ENCODE results near the gene LLPH.

The LLPH gene

DNA sequence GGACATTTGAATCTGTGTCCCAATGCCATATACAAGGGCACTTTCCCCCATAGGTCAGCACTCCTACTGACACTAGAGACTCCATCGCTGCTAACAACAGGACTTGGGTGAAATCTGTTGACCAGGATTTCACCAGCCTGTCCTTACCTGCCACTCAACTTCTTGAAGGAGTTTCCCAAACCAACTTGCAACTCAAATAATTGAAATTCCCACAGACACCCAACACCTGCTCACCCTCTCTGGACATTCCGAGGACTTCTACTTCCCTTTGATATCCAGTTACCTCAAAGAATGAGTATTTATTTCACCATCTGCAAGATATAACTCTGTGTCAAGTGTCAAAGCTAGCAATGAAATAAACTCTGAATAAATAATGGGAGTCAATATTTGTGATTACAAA lies 44.6 kb downstream of the LLPH start:
- Histone ChIP-seq H3K4me1 (ENCODE audit: insufficient read depth, low read length) (no peaks in the 10 kb centered on the region), H3K27me3 (ENCODE audit: control insufficient read depth in 1 of 2, insufficient read depth in 2 of 2, low read length in 2 of 2) (no peaks in the 10 kb centered on the region), H3K36me3 (ENCODE audit: insufficient read depth, low read length) (no peaks in the 10 kb centered on the region), H3K9me3 (ENCODE audit: low read length) (no peaks in the 10 kb centered on the region), H3K9ac (ENCODE audit: low read length) (no peak overlapping the region), H3K27ac (ENCODE audit: low read depth, low read length) (no peak overlapping the region), H3K4me3 (ENCODE audit: low read depth in 1 of 2, low read length in 2 of 2) (no peak overlapping the region)

- Histone ChIP-seq H3K4me3 (ENCODE audit: low read depth in 1 of 2, low read length in 2 of 2) (no peak overlapping the region), H3K9me3 (ENCODE audit: low read length) (no peaks in the 10 kb centered on the region), H3K36me3 (ENCODE audit: insufficient read depth, low read length) (no peaks in the 10 kb centered on the region), H3K27me3 (ENCODE audit: control insufficient read depth in 1 of 2, insufficient read depth in 2 of 2, low read length in 2 of 2) (no peaks in the 10 kb centered on the region), H3K9ac (ENCODE audit: low read length) (no peak overlapping the region), H3K27ac (ENCODE audit: low read depth, low read length) (no peak overlapping the region), H3K4me1 (ENCODE audit: insufficient read depth, low read length) (no peaks in the 10 kb centered on the region)
These were observed 45.3 kb downstream of the LLPH start for GRCh38 chr12:66085213-66085612.

DNA sequence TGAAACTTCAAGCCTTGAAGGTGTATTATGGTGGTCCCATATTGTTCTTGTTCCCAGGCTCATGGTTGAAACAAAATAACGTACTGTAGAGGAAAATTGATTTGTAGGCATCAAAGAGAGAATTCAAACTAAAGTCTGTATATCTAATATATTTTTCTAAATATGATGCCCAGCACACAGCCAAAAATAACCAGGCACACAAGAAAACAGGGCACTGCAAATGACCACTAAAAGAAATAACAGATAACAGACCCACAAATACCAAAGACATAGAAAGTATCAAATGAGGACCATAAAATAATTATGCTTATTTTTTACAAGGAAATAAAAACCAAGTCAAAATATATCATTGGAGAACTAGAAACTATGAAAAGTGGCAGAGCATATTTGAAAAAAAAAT lies 46.8 kb downstream of the LLPH start:
- Histone ChIP-seq H3K27me3 (ENCODE audit: control insufficient read depth in 1 of 2, insufficient read depth in 2 of 2, low read length in 2 of 2) (no peaks in the 10 kb centered on the region), H3K36me3 (ENCODE audit: insufficient read depth, low read length) (no peaks in the 10 kb centered on the region), H3K4me3 (ENCODE audit: low read depth in 1 of 2, low read length in 2 of 2) (no peak overlapping the region), H3K9ac (ENCODE audit: low read length) (no peak overlapping the region), H3K27ac (ENCODE audit: low read depth, low read length) (no peak overlapping the region), H3K9me3 (ENCODE audit: low read length) (no peaks in the 10 kb centered on the region), H3K4me1 (ENCODE audit: insufficient read depth, low read length) (no peaks in the 10 kb centered on the region)

DNA sequence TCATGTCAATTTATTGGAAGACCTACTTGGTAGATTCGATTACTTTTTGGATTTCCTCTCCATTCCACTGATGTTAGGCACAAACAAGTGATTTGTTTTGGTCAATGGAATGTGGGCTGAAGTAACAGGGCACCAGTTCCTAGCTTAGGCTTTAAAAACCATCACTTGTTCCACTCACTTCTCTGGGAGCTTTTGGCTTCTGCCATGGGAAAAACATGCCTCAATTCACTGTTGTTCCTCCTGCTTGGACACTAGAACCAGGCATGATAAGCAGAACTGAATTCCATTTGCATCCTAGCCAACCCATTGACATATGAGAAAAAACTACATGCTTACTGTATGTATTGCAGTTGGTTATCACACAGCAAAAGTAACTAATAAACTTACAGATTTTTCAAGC lies 47.8 kb downstream of the LLPH start:
- Histone ChIP-seq H3K9me3 (ENCODE audit: low read length) (no peaks in the 10 kb centered on the region), H3K36me3 (ENCODE audit: insufficient read depth, low read length) (no peaks in the 10 kb centered on the region), H3K9ac (ENCODE audit: low read length) (no peak overlapping the region), H3K4me3 (ENCODE audit: low read depth in 1 of 2, low read length in 2 of 2) (no peak overlapping the region), H3K27ac (ENCODE audit: low read depth, low read length) (no peak overlapping the region), H3K27me3 (ENCODE audit: control insufficient read depth in 1 of 2, insufficient read depth in 2 of 2, low read length in 2 of 2) (no peaks in the 10 kb centered on the region), H3K4me1 (ENCODE audit: insufficient read depth, low read length) (no peaks in the 10 kb centered on the region)

- Histone ChIP-seq H3K27ac (ENCODE audit: low read depth, low read length) (no peak overlapping the region), H3K9me3 (ENCODE audit: low read length) (no peaks in the 10 kb centered on the region), H3K4me1 (ENCODE audit: insufficient read depth, low read length) (no peaks in the 10 kb centered on the region), H3K4me3 (ENCODE audit: low read depth in 1 of 2, low read length in 2 of 2) (no peak overlapping the region), H3K27me3 (ENCODE audit: control insufficient read depth in 1 of 2, insufficient read depth in 2 of 2, low read length in 2 of 2) (no peaks in the 10 kb centered on the region), H3K36me3 (ENCODE audit: insufficient read depth, low read length) (no peaks in the 10 kb centered on the region), H3K9ac (ENCODE audit: low read length) (no peak overlapping the region)
These were observed 49.8 kb downstream of the LLPH start for GRCh38 chr12:66080791-66081190.

GRCh38 chr12:66077542-66077941 lies 53.0 kb downstream of the LLPH start:
- Histone ChIP-seq H3K36me3 (ENCODE audit: insufficient read depth, low read length) (no peaks in the 10 kb centered on the region), H3K9me3 (ENCODE audit: low read length) (no peaks in the 10 kb centered on the region), H3K9ac (ENCODE audit: low read length) (no peak overlapping the region), H3K4me3 (ENCODE audit: low read depth in 1 of 2, low read length in 2 of 2) (no peak overlapping the region), H3K27me3 (ENCODE audit: control insufficient read depth in 1 of 2, insufficient read depth in 2 of 2, low read length in 2 of 2) (no peaks in the 10 kb centered on the region), H3K4me1 (ENCODE audit: insufficient read depth, low read length) (no peaks in the 10 kb centered on the region), H3K27ac (ENCODE audit: low read depth, low read length) (no peak overlapping the region)

DNA sequence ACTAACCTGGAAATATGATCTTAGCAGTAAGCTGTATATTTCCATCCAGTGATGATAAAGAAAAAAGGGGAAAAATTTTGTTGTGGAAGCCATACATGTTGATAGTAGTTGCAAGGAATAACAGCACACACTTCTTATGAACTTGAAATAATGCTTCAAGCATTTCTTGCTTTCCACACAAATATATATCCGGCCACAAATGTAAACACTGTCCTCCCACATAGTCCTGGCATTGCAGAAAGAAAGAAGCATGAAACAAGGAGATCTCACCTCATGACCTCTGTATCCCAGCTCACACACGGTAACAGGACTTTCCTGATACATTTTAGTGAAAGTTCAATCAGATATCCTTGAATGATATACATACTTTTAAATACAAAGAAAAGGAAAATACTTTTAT lies 56.0 kb downstream of the LLPH start:
- Histone ChIP-seq H3K4me3 (ENCODE audit: low read depth in 1 of 2, low read length in 2 of 2) (no peak overlapping the region), H3K27ac (ENCODE audit: low read depth, low read length) (no peak overlapping the region), H3K9ac (ENCODE audit: low read length) (no peak overlapping the region), H3K9me3 (ENCODE audit: low read length) (no peaks in the 10 kb centered on the region), H3K4me1 (ENCODE audit: insufficient read depth, low read length) (no peaks in the 10 kb centered on the region), H3K27me3 (ENCODE audit: control insufficient read depth in 1 of 2, insufficient read depth in 2 of 2, low read length in 2 of 2) (no peaks in the 10 kb centered on the region), H3K36me3 (ENCODE audit: insufficient read depth, low read length) (no peaks in the 10 kb centered on the region)

GRCh38 chr12:66072566-66072965 lies 58.0 kb downstream of the LLPH start:
- Histone ChIP-seq H3K4me3 (ENCODE audit: low read depth in 1 of 2, low read length in 2 of 2) (no peak overlapping the region), H3K4me1 (ENCODE audit: insufficient read depth, low read length) (no peaks in the 10 kb centered on the region), H3K9me3 (ENCODE audit: low read length) (no peaks in the 10 kb centered on the region), H3K27me3 (ENCODE audit: control insufficient read depth in 1 of 2, insufficient read depth in 2 of 2, low read length in 2 of 2) (no peaks in the 10 kb centered on the region), H3K27ac (ENCODE audit: low read depth, low read length) (no peak overlapping the region), H3K9ac (ENCODE audit: low read length) (no peak overlapping the region), H3K36me3 (ENCODE audit: insufficient read depth, low read length) (no peaks in the 10 kb centered on the region)

DNA sequence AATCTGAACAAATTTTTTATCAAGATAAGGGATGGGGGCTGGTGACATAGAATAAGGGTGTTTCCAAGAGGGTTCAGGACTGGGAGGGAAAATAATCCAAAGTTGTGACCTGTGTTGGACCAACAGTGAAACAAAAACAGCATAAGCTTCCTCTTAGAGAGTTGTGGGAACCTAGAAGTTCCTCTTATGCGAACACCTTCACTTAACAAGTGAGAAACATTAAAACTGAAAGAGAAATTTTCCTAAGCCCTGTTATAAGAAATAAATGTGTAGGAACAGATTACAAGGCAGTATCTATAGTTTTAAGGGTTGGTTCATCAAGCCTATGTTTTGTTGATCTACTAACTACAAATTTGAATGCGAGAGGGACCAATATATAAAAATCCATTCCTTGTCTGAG lies 58.4 kb downstream of the LLPH start:
- no peak overlapping the region for H3K27ac ChIP-seq (ENCODE audit: low read depth, low read length)
- H3K4me1 ChIP-seq (ENCODE audit: insufficient read depth, low read length): no peaks in the 10 kb centered on the region
- no peaks in the 10 kb centered on the region for H3K9me3 ChIP-seq (ENCODE audit: low read length)
- no peak overlapping the region for H3K4me3 ChIP-seq (ENCODE audit: low read depth in 1 of 2, low read length in 2 of 2)
- H3K36me3 ChIP-seq (ENCODE audit: insufficient read depth, low read length): no peaks in the 10 kb centered on the region
- no peak overlapping the region for H3K9ac ChIP-seq (ENCODE audit: low read length)
- H3K27me3 ChIP-seq (ENCODE audit: control insufficient read depth in 1 of 2, insufficient read depth in 2 of 2, low read length in 2 of 2): no peaks in the 10 kb centered on the region

DNA sequence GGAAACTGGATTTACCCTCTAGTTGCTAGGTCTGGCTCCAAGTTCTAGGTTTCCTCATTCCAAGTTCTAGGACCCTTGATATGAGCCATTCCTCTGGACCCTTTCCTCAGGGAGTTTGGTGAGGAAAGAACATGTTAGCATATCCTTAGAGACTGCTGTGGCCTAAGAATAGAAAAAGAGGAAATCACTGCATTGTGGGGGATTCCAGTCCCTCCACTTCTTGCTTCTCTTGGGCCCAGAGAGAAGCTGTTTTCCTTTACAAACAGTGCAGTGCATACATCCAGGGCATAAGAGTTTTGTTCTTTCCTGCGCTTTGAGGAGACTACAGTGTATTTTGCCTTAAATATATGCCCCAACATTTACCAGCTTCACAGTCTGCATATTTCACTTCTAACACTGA lies 59.0 kb downstream of the LLPH start:
- Histone ChIP-seq H3K9me3 (ENCODE audit: low read length) (no peaks in the 10 kb centered on the region), H3K9ac (ENCODE audit: low read length) (no peak overlapping the region), H3K4me3 (ENCODE audit: low read depth in 1 of 2, low read length in 2 of 2) (no peak overlapping the region), H3K4me1 (ENCODE audit: insufficient read depth, low read length) (no peaks in the 10 kb centered on the region), H3K27ac (ENCODE audit: low read depth, low read length) (no peak overlapping the region), H3K27me3 (ENCODE audit: control insufficient read depth in 1 of 2, insufficient read depth in 2 of 2, low read length in 2 of 2) (no peaks in the 10 kb centered on the region), H3K36me3 (ENCODE audit: insufficient read depth, low read length) (no peaks in the 10 kb centered on the region)

GRCh38 chr12:66070378-66071120 lies 60.0 kb downstream of the LLPH start:
- H3K36me3 ChIP-seq (ENCODE audit: insufficient read depth, low read length): no peaks in the 10 kb centered on the region

DNA sequence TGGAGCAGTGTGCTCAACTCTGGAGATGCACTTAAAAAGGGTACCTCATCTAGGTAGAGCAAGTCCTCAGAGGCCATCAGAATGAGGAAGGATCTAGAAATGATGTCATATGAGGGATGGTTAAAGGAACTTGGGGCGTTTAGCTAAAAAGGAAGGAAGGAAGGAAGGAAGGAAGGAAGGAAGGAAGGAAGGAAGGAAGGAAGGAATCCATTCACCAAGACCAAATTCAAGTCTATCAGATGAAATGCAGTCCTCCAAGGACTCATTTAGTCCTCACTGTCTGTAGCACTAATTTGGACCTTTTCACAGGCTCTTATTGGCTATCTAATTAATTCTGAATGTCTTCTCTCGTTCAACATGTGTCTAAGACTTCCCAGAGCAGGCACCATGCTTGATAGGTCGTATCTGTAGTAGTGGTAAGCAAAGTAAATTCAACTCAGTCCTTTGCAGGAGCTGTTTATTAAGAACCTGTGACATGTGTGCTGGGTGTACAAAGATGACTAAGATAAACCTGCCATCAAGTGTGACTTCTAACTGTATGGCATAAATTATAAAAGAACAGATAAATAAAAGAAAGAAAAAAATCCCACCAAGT lies 63.5 kb downstream of the LLPH start:
- Histone ChIP-seq H3K4me3 (ENCODE audit: low read depth in 1 of 2, low read length in 2 of 2) (no peak overlapping the region), H3K27me3 (ENCODE audit: control insufficient read depth in 1 of 2, insufficient read depth in 2 of 2, low read length in 2 of 2) (no peaks in the 10 kb centered on the region), H3K9ac (ENCODE audit: low read length) (no peak overlapping the region), H3K27ac (ENCODE audit: low read depth, low read length) (no peak overlapping the region), H3K4me1 (ENCODE audit: insufficient read depth, low read length) (no peaks in the 10 kb centered on the region), H3K9me3 (ENCODE audit: low read length) (no peaks in the 10 kb centered on the region), H3K36me3 (ENCODE audit: insufficient read depth, low read length) (no peaks in the 10 kb centered on the region)

More at GRCh38 chr12:66070378-66071120, 60.0 kb downstream of the LLPH start:
- H3K4me3 ChIP-seq (ENCODE audit: low read depth in 1 of 2, low read length in 2 of 2): no peak overlapping the region
- no peaks in the 10 kb centered on the region for H3K9me3 ChIP-seq (ENCODE audit: low read length)
- H3K9ac ChIP-seq (ENCODE audit: low read length): no peak overlapping the region
- no peak overlapping the region for H3K27ac ChIP-seq (ENCODE audit: low read depth, low read length)
- no peaks in the 10 kb centered on the region for H3K4me1 ChIP-seq (ENCODE audit: insufficient read depth, low read length)
- H3K27me3 ChIP-seq (ENCODE audit: control insufficient read depth in 1 of 2, insufficient read depth in 2 of 2, low read length in 2 of 2): no peaks in the 10 kb centered on the region

Measured in muscle layer of colon (tissue), 2 donors.